GM21367 (cell line): ENCODE data around the gene RTN4R.
"Not testable (repeated sequence)": the region's sequence is repeated elsewhere in the genome, so short reads cannot be mapped to it uniquely, and the experiment has no call there.

ENCODE experiments used
- ATAC-seq: cut with Tn5 transposase; IDR thresholded peaks from one replicate; pipeline ENCODE4 v1.9.1; 2021; ENCODE audit not compliant: unreplicated experiment

The RTN4R gene

DNA sequence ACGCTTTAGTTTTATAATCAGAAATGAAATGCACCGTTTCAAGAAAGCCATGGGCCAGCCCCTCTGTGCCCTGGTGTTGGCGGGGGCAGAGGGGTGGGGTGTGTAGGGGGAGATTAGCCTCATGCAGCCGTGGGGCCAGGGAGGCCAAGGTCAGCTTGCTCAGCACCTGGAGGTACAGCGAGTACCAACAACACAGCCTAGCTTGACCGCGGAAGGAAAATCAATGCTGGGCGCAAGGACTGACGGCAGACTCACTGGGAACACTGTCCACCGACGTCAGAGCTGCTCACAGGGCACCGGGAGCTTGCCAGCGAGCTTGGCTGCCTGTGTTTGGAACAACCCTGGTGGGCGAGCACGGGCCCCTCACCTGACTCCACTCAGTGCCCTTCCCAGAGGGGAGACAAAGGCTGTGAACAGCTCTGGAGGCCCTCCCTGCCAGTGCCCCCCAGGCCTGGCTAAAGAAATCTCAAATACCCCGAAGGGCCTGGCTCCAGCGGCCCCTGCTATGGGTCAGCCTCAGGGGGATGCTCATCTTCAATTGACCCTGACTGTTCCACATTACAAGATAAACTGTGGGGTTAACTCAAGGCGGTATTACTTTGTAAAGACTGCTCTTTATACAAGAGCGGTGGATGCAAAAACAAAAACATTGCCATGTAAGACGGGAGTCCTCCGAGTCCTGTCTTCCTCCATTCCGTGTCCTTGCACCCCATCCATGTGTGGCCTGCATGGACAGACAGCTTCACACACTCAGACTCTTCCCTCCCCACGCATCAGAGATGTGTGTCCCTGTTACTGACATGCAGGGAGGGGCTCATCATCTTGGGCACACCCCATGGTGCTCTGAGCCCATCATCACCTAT, 21.3 kb upstream of the RTN4R start:
- ATAC-seq = not testable (repeated sequence)

DNA sequence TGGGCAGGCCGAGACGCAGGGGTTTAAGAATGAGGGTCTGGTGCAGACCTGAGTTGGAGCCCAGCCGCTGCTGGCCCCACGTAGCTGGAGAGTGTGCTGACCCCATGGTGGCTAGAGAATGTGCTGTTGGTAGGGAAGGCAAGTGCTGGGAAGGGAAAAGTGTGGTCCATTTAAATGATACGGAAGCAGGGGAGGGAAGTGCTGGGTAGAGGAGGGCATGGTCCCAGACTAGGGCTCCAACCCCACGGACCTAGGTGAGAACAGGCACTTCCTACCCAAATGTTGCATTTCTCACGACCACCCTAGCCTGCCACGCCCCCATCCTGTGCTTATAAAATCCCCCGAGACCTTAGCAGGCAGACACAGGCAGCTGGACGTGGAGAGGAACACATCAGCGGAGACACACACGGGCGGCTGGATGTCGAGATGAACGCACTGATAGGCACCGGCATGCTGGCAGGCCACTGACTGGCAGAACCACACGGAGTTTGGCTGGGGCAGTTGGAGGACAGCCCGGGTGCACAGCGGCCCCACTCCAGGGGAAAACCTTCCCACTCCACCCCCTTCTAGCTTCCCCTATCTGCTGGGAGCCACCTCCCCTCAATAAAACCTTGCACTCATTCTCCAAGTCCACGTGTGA, 18.8 kb upstream of the RTN4R start:
- not testable (repeated sequence) for ATAC-seq

DNA sequence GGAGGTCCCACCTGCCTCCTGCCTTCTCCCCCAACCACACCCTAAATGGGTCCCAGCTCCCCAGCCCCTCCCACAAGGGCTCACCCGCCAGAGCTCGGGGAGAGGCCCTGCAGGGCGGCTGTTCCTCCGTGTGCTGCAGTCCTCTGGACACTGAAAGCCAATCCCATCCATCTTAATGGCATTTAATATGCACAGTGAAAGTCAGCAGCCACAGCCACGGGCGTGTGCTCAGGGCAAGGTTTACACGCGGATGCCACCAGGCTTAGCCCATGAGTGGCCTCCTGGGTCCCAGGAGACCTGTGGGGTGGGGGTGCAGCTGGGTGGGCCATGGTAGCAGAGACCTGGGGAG, 18.2 kb upstream of the RTN4R start:
- ATAC-seq = not testable (repeated sequence)

- ATAC-seq = not testable (repeated sequence)
These were observed 17.6 kb upstream of the RTN4R start for GRCh38 chr22:20285473-20286311.

DNA sequence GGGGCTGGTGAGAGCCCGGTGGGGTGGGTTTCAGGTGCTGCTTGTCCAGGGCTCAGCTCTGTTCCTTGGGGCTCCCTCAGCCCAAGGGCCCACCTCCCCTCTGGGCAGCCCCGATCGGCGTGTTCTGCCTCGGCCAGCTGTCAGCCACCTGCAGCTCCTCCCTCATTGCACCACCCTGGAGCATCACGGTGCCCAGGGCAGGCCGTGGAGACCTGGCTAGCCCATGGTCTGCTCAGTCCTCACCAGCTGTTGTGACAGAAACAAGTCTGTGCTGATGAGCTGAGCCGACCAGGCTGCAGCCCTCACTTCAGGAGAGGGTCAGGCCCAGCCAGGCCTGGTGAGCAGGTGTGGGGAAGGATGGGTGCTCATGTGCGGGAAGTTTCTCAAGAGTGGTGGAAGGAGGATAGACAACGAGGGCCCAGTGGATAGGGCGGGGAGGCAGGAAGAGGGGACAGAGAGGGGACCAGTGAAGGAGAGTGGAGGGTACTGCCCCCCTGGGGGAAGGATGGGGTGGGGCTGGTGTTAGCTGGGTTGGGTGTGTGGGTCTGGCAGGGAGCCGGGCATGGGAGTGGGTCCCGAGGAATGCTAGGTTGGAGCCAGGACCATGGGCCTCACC, 16.5 kb upstream of the RTN4R start:
- no peak for ATAC-seq

- no peak for ATAC-seq
These were observed 15.6 kb upstream of the RTN4R start for GRCh38 chr22:20283674-20284066.

DNA sequence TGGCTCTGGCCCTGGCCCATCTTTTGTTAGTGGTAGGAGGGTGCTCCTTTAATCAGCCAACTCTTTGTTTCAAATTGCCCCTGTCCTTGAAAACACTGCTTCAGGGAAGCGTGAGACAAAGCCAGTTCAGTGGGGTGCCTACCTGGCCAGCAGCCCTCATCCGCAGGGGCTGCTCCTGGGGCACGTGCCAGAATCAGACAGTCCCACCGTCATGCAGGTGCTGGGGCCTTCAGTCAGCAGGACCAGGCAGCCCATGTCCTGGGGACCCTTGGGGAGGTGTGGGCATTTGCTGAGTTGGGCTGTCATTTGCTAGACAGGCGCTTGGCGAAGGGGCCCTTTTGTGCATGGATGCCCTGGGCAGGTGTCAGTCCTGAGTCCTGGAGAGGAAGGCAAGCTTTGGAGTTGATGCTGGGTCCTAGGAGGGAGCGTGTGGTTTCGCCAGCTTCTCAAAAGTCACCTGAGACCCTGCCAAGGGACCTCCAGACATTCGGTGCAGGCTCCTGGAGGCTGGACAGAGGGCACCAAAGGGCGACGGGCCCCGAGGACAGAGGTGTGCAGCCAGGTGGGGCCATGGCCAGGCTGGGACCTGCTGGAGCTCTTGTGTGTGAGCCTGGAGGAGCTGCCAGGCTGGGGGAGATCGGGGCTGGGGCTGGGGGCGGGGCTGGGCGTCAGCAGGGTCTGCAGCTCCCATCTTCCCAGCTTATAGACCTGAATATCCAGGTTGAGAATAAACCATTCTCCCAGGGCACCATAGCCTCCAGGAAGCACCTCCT, 15.0 kb upstream of the RTN4R start:
- ATAC-seq = no peak

- ATAC-seq = no peak
These were observed 13.8 kb upstream of the RTN4R start for GRCh38 chr22:20281891-20282290.

- not testable (repeated sequence) for ATAC-seq
These were observed 13.4 kb upstream of the RTN4R start for GRCh38 chr22:20281473-20281872.

DNA sequence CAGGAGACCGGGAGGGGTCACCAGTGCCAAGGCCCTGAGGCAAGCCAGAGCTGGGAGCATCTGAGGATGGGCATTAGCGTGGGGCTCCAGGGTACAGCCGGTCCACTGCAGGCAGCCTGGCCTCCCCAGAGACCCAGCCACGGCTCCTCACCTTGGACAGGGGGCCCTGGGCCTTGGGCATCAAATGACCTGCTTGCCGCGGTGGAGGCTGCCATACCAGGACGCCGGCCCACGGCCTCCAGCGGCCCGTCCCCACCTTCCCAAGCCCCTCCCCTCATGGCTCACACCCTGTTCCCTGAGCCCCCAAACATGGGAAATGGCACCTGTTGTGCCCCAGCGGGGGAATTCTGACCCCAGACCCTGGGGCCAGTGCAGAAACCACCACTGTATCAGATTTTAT, 12.7 kb upstream of the RTN4R start:
- ATAC-seq = no peak

DNA sequence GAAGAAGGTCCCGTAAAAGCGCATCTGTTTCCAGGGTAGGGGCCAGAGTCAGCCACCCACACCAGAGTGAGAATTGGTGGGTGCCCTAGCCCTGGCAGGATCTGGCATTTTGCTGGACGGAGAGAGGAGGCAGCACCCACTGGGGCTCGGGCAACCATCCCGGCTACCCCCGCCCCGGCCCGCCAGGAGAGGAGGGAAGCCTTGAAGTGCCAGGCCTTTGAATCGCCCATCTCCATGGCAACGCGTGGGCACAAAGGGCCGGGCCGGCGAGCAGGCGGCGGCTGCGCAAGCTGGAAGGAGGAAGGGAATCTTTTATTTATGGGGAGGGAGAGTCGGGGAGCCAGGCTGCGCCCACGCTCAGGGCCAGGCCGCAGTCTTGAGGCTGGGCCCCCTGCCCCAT, 12.0 kb upstream of the RTN4R start:
- not testable (repeated sequence) for ATAC-seq

DNA sequence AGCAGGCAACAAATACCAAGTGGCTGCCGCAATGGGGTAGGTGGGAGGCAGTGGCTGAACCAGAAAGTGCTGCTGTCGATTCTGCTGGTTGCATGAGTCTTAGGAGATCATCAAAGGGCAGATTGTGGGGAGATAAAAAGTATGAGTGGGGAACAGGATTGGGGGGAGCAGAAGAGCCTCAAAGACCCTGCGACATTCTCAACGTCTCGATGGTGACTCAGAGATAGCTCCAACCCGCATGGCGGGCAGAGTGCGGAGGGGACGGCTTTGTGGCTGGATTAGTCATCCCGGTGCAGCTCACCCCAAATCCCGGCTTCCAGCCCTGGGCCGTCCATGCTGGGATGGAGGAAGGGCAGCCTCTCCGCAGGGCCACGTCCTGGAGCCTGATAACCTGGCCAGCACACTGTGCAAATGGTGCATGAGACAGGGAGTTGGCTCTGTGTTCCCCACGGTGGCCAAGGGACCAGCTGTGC, 11.6 kb upstream of the RTN4R start:
- ATAC-seq = no peak

GRCh38 chr22:20278726-20279490, 10.8 kb upstream of the RTN4R start:
- ATAC-seq = not testable (repeated sequence)

- ATAC-seq = not testable (repeated sequence)
These were observed 10.0 kb upstream of the RTN4R start for GRCh38 chr22:20277936-20278635.

- ATAC-seq = no peak
These were observed 8.3 kb upstream of the RTN4R start for GRCh38 chr22:20276468-20276867.

GRCh38 chr22:20275836-20276235, 7.7 kb upstream of the RTN4R start:
- no peak for ATAC-seq

- not testable (repeated sequence) for ATAC-seq
These were observed 7.2 kb upstream of the RTN4R start for GRCh38 chr22:20275325-20275724.

- not testable (repeated sequence) for ATAC-seq
These were observed 6.3 kb upstream of the RTN4R start for GRCh38 chr22:20274374-20274773.

DNA sequence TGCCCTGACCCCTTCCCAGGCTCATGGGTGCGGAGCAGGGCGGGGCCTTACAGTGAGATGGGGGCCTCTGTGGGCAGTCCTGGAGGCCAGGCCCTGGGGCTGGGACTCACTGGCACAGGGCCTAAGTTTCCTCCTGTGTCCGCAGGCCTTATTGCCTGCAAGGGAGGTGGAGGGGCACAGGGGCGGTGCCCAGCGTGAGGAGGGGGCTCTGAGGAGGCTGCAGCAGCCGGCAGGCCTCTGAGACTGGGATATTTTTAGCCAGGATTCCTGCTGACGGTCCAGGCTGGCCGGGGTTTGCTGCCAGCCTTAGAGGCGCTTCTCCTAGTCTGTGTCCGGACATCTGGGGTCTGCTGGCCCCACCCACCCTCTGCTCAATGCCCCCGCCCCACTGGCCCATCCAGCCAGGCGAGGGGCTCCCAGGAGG, 5.7 kb upstream of the RTN4R start:
- ATAC-seq = no peak
